OCI-LY1 (cell line): Measurements from ENCODE around the gene C19orf73.

Experiments
- H2AFZ ChIP-seq: fragments of 200-600 bp; sonication (generic), shearing (Covaris generic); 2 replicates; pipeline ENCODE4 v1.6.0; 2014; ENCODE audit warnings: antibody characterized with exemption, mild to moderate bottlenecking, low read length
- H3F3A ChIP-seq: fragments of 200-600 bp; sonication (generic), shearing (Covaris generic); 2 replicates; pipeline ENCODE4 v1.6.0; 2014; ENCODE audit warnings: mild to moderate bottlenecking, antibody characterized with exemption, low read length, moderate library complexity; ENCODE audit not compliant: insufficient read depth
- H3K27ac ChIP-seq: fragments of 200-600 bp; sonication (generic); 2 replicates; pipeline ENCODE4 v1.5.1; 2014; ENCODE audit warnings: low read length, mixed run types, mild to moderate bottlenecking, low read depth; ENCODE audit not compliant: poor library complexity, severe bottlenecking
- H3K27me3 ChIP-seq: fragments of 200-600 bp; sonication (generic); 2 replicates; pipeline ENCODE4 v1.6.0; 2014; ENCODE audit warnings: antibody characterized with exemption, mild to moderate bottlenecking, low read length, moderate library complexity; ENCODE audit not compliant: insufficient read depth
- H3K36me3 ChIP-seq: fragments of 200-600 bp; sonication (generic); 2 replicates; pipeline ENCODE4 v1.6.1; 2014; ENCODE audit warnings: mild to moderate bottlenecking, antibody characterized with exemption, low read length, moderate library complexity, mixed read lengths; ENCODE audit not compliant: insufficient read depth
- H3K4me1 ChIP-seq: fragments of 200-600 bp; sonication (generic); 2 replicates; pipeline ENCODE4 v1.5.1; 2014; ENCODE audit warnings: mild to moderate bottlenecking, low read length, moderate library complexity; ENCODE audit not compliant: insufficient read depth, severe bottlenecking
- H3K4me2 ChIP-seq: fragments of 200-600 bp; sonication (generic), shearing (Covaris generic); 2 replicates; pipeline ENCODE4 v1.6.1; 2014; ENCODE audit warnings: low read length
- H3K4me3 ChIP-seq: fragments of 200-600 bp; sonication (generic); 2 replicates; pipeline ENCODE4 v1.5.1; 2014; ENCODE audit warnings: low read length, low read depth, mild to moderate bottlenecking, mixed read lengths; ENCODE audit not compliant: poor library complexity, severe bottlenecking
- H3K79me2 ChIP-seq: fragments of 200-600 bp; shearing (Covaris generic); 2 replicates; pipeline ENCODE4 v1.6.1; 2016; ENCODE audit warnings: mixed run types, low read length, mixed read lengths; ENCODE audit not compliant: insufficient read depth
- H3K9ac ChIP-seq: fragments of 200-600 bp; sonication (generic), shearing (Covaris generic); 2 replicates; pipeline ENCODE4 v1.6.1; 2014; ENCODE audit warnings: mild to moderate bottlenecking, low read length, mixed read lengths
- H3K9me2 ChIP-seq: fragments of 200-600 bp; sonication (generic), shearing (Covaris generic); 2 replicates; pipeline ENCODE4 v1.6.1; 2014; ENCODE audit warnings: low read depth, mild to moderate bottlenecking, low read length, mixed read lengths
- H3K9me3 ChIP-seq: fragments of 200-600 bp; shearing (Covaris generic); 2 replicates; pipeline ENCODE4 v1.6.1; 2014; ENCODE audit warnings: low read length, mixed read lengths
- H4K20me1 ChIP-seq: fragments of 200-600 bp; sonication (generic), shearing (Covaris generic); 2 replicates; pipeline ENCODE4 v1.6.0; 2016; ENCODE audit warnings: mild to moderate bottlenecking, low read length; ENCODE audit not compliant: insufficient read depth
- CTCF ChIP-seq: fragments of 200-600 bp; sonication (generic), shearing (Covaris generic); IDR thresholded peaks from 2 replicates; pipeline ENCODE4 v1.5.1; 2017; ENCODE audit warnings: mild to moderate bottlenecking, antibody characterized with exemption, low read length, moderate library complexity, mixed read lengths
- EZH2 ChIP-seq: fragments of 200-600 bp; sonication (generic), shearing (Covaris generic); IDR thresholded peaks from 2 replicates; pipeline ENCODE4 v1.8.0; 2017; ENCODE audit warnings: borderline replicate concordance, mixed run types, mild to moderate bottlenecking, antibody characterized with exemption, low read length, moderate library complexity, mixed read lengths

The C19orf73 gene

GRCh38 chr19:49152119-49152550, 33.2 kb upstream of the C19orf73 start:
- Histone ChIP-seq H3K4me2 (peak overlapping the region; percentile 12; the same call in 1 of the 2 replicates), H3K9me2 (no peaks in the 10 kb centered on the region), H3F3A (no peaks in the 10 kb centered on the region), H3K79me2 (no peaks in the 10 kb centered on the region), H3K9ac (no peak overlapping the region), H2AFZ (no peak overlapping the region), H3K4me3 (no peak overlapping the region), H3K4me1 (peaks cover 24% of the 10 kb centered on the region), H4K20me1 (no peaks in the 10 kb centered on the region), H3K27ac (no peak overlapping the region), H3K27me3 (no peaks in the 10 kb centered on the region; the same call in 1 of the 2 replicates), H3K9me3 (no peaks in the 10 kb centered on the region), H3K36me3 (no peaks in the 10 kb centered on the region)
- TF ChIP-seq EZH2 = no peak
- no peak for TF ChIP-seq CTCF

GRCh38 chr19:49151267-49152118, 32.5 kb upstream of the C19orf73 start:
- Histone ChIP-seq H3K27me3 (no peaks in the 10 kb centered on the region; the same call in 1 of the 2 replicates), H3F3A (no peaks in the 10 kb centered on the region), H3K9me3 (no peaks in the 10 kb centered on the region), H4K20me1 (no peaks in the 10 kb centered on the region), H2AFZ (no peak overlapping the region), H3K36me3 (no peaks in the 10 kb centered on the region), H3K79me2 (no peaks in the 10 kb centered on the region), H3K4me1 (peaks cover 25% of the 10 kb centered on the region), H3K4me3 (peak overlapping the region; percentile 89), H3K9ac (no peak overlapping the region), H3K4me2 (peak overlapping the region; percentile 100; the same call in 1 of the 2 replicates), H3K9me2 (no peaks in the 10 kb centered on the region), H3K27ac (no peak overlapping the region)
- TF ChIP-seq EZH2 = no peak
- TF ChIP-seq CTCF = no peak

GRCh38 chr19:49150944-49151243, 32.0 kb upstream of the C19orf73 start:
- Histone ChIP-seq H3K36me3 (no peaks in the 10 kb centered on the region), H3K4me2 (peak overlapping the region; percentile 100), H3F3A (no peaks in the 10 kb centered on the region), H3K9me3 (no peaks in the 10 kb centered on the region), H3K4me1 (peaks cover 31% of the 10 kb centered on the region), H3K27ac (no peak overlapping the region), H3K9ac (peak overlapping the region; percentile 90), H3K4me3 (peak overlapping the region; percentile 89), H3K79me2 (no peaks in the 10 kb centered on the region), H2AFZ (no peak overlapping the region), H3K27me3 (no peaks in the 10 kb centered on the region; the same call in 1 of the 2 replicates), H3K9me2 (no peaks in the 10 kb centered on the region), H4K20me1 (no peaks in the 10 kb centered on the region)
- TF ChIP-seq EZH2 = no peak
- TF ChIP-seq CTCF = no peak
